ENCODE results near the gene OR6C74. TPM values are rescaled to one million over a fixed set of nuclear protein-coding genes. Genes with fewer than 3 reads are reported as not detected.

The OR6C74 gene
- total RNA-seq, result not detected in 2 replicates

DNA sequence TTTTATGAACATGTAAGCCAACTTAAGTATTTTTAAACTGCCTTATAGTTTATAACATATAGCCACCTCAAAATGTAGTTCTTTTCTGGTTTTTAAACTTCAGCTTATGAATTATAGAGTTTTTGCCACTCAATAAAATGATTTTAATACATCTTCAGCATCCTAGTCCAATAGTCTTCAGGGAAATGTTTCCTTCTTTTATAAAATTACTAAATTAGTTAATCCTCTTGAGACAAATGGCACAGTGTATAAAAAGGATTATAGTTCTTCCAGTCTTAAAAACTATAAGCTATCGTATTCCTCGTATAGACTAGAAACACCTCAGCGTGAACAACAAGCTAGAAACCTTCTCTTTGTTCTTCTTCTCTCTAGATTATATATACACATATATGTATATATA, at the start of gene OR6C74:
TSS of gene OR6C74 (plus strand) at position 301 of the 400 bp plus-strand sequence. CDS start 2,679 bp downstream, outside the sequence.

DNA sequence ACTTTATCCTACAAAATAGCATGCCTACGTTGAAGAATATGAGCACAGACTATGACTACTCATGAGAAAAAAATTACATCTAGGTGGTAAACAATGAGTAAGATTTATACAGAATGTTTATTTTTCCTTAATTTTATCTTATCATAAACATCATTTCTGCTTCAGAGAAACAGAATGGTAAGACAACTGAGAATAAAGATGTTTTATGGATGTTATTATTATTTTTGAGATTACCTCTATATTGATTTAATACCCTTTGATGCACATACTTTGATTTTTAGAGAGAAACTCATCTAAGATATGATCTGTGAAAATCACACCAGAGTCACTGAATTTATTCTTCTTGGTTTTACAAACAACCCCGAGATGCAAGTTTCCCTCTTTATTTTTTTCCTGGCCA, 23.7 kb upstream of the OR6C74 start, which contains the start of gene OR10A7:
TSS of gene OR10A7 (plus strand) at position 301 of the 400 bp plus-strand sequence. CDS start at position 301, 0 bp downstream.

Other genes with a start within 250 kb of the OR6C74 start
- gene NEUROD4, start 224.6 kb upstream of the OR6C74 start, total RNA-seq, result not detected in 2 replicates
- gene OR9K2, start 118.2 kb upstream of the OR6C74 start, total RNA-seq, result not detected in 2 replicates
- gene OR10A7, start 23.6 kb upstream of the OR6C74 start, total RNA-seq, result not detected in 2 replicates
- gene OR6C6, start 52.0 kb downstream of the OR6C74 start, total RNA-seq, result not detected in 2 replicates
- not detected in 2 replicates for gene OR6C1, start 69.7 kb downstream of the OR6C74 start, total RNA-seq
- gene OR6C3, start 86.1 kb downstream of the OR6C74 start, total RNA-seq, result not detected in 2 replicates
- gene OR6C75, start 118.4 kb downstream of the OR6C74 start, total RNA-seq, result not detected in 2 replicates
- not detected in 2 replicates for gene OR6C65, start 155.9 kb downstream of the OR6C74 start, total RNA-seq
- not detected in 2 replicates for gene OR6C76, start 181.6 kb downstream of the OR6C74 start, total RNA-seq
- not detected in 2 replicates for gene OR6C2, start 199.5 kb downstream of the OR6C74 start, total RNA-seq
- not detected in 2 replicates for gene OR6C70, start 225.5 kb downstream of the OR6C74 start, total RNA-seq
- gene OR6C68, start 247.8 kb downstream of the OR6C74 start, total RNA-seq, result not detected in 2 replicates